ENCODE data around the gene FBN2. TPM values are rescaled to one million over a fixed set of nuclear protein-coding genes. Genes with fewer than 3 reads are reported as not detected.

The FBN2 gene
- total and polyA plus RNA-seq, 2 donors (not counting 1 experiment from before 2014, with no cell fraction given) = 43.1 to 80.1 TPM

- TF ChIP-seq EZH2 (IDR thresholded peaks at IDR 0.05; ENCODE audit: low read length, missing control alignments) = no peak
- TF ChIP-seq CTCF (conservative IDR thresholded peaks at IDR 0.05 in 1 of 2, IDR thresholded peaks at IDR 0.05 in 1 of 2; ENCODE audit: low read depth in 1 of 2, low read length in 2 of 2) = no peak
- no peaks in the 10 kb centered on the region for H4K20me1 ChIP-seq (ENCODE audit: control insufficient read depth, extremely low read depth, insufficient read depth, low read length)
- no peaks in the 10 kb centered on the region for H3K27me3 ChIP-seq (ENCODE audit: control insufficient read depth, insufficient read depth, low read length)
- H3K27ac ChIP-seq (ENCODE audit: insufficient read depth, low read length) = no peak overlapping the region
- DNase-seq (ENCODE audit: low read depth in 2 of 2) = no peak
- H3K4me1 ChIP-seq (ENCODE audit: control insufficient read depth, extremely low read depth, insufficient read depth, low read length) = no peaks in the 10 kb centered on the region
- H2AFZ ChIP-seq (ENCODE audit: low read length) = no peak overlapping the region
- H3K9me3 ChIP-seq (ENCODE audit: control insufficient read depth, insufficient read depth, low read depth, low read length) = no peaks in the 10 kb centered on the region
- no peak overlapping the region for H3K4me3 ChIP-seq (replicated peaks in 1 of 4; ENCODE audit: control extremely low read depth in 1 of 4, insufficient read depth in 1 of 4, low read depth in 3 of 4, low read length in 4 of 4)
- no peak overlapping the region for H3K9ac ChIP-seq (ENCODE audit: insufficient read depth, low read length)
- no peaks in the 10 kb centered on the region for H3K36me3 ChIP-seq (ENCODE audit: control insufficient read depth, insufficient read depth, low read length)
- no peaks in the 10 kb centered on the region for H3K79me2 ChIP-seq (ENCODE audit: control insufficient read depth, insufficient read depth, low read length)
- H3K4me2 ChIP-seq (ENCODE audit: extremely low read depth, insufficient read depth, low read length) = no peak overlapping the region
Measured at GRCh38 chr5:128399111-128399510, 138.9 kb downstream of the FBN2 start.

GRCh38 chr5:128397876-128398275 lies 140.2 kb downstream of the FBN2 start:
- H3K4me1 ChIP-seq (ENCODE audit: control insufficient read depth, extremely low read depth, insufficient read depth, low read length) = no peaks in the 10 kb centered on the region
- no peak overlapping the region for H3K9ac ChIP-seq (ENCODE audit: insufficient read depth, low read length)
- H3K4me2 ChIP-seq (ENCODE audit: extremely low read depth, insufficient read depth, low read length) = no peak overlapping the region
- H3K27ac ChIP-seq (ENCODE audit: insufficient read depth, low read length) = no peak overlapping the region
- no peaks in the 10 kb centered on the region for H3K36me3 ChIP-seq (ENCODE audit: control insufficient read depth, insufficient read depth, low read length)
- no peak overlapping the region for H3K4me3 ChIP-seq (replicated peaks in 1 of 4; ENCODE audit: control extremely low read depth in 1 of 4, insufficient read depth in 1 of 4, low read depth in 3 of 4, low read length in 4 of 4)
- no peaks in the 10 kb centered on the region for H3K79me2 ChIP-seq (ENCODE audit: control insufficient read depth, insufficient read depth, low read length)
- H4K20me1 ChIP-seq (ENCODE audit: control insufficient read depth, extremely low read depth, insufficient read depth, low read length) = no peaks in the 10 kb centered on the region
- no peak for TF ChIP-seq CTCF (conservative IDR thresholded peaks at IDR 0.05 in 1 of 2, IDR thresholded peaks at IDR 0.05 in 1 of 2; ENCODE audit: low read depth in 1 of 2, low read length in 2 of 2)
- no peak for TF ChIP-seq EZH2 (IDR thresholded peaks at IDR 0.05; ENCODE audit: low read length, missing control alignments)
- no peaks in the 10 kb centered on the region for H3K9me3 ChIP-seq (ENCODE audit: control insufficient read depth, insufficient read depth, low read depth, low read length)
- DNase-seq (ENCODE audit: low read depth in 2 of 2) = no peak
- no peaks in the 10 kb centered on the region for H3K27me3 ChIP-seq (ENCODE audit: control insufficient read depth, insufficient read depth, low read length)
- no peak overlapping the region for H2AFZ ChIP-seq (ENCODE audit: low read length)

GRCh38 chr5:128395073-128395472 lies 143.0 kb downstream of the FBN2 start:
- H3K9ac ChIP-seq (ENCODE audit: insufficient read depth, low read length) = no peak overlapping the region
- H3K4me1 ChIP-seq (ENCODE audit: control insufficient read depth, extremely low read depth, insufficient read depth, low read length) = no peaks in the 10 kb centered on the region
- H4K20me1 ChIP-seq (ENCODE audit: control insufficient read depth, extremely low read depth, insufficient read depth, low read length) = no peaks in the 10 kb centered on the region
- H3K9me3 ChIP-seq (ENCODE audit: control insufficient read depth, insufficient read depth, low read depth, low read length) = no peaks in the 10 kb centered on the region
- H3K79me2 ChIP-seq (ENCODE audit: control insufficient read depth, insufficient read depth, low read length) = no peaks in the 10 kb centered on the region
- H3K27ac ChIP-seq (ENCODE audit: insufficient read depth, low read length) = no peak overlapping the region
- H2AFZ ChIP-seq (ENCODE audit: low read length) = no peak overlapping the region
- H3K36me3 ChIP-seq (ENCODE audit: control insufficient read depth, insufficient read depth, low read length) = no peaks in the 10 kb centered on the region
- no peaks in the 10 kb centered on the region for H3K27me3 ChIP-seq (ENCODE audit: control insufficient read depth, insufficient read depth, low read length)
- H3K4me2 ChIP-seq (ENCODE audit: extremely low read depth, insufficient read depth, low read length) = no peak overlapping the region
- DNase-seq (ENCODE audit: low read depth in 2 of 2) = peak in 1 of 2 donors; percentile 62
- TF ChIP-seq CTCF (conservative IDR thresholded peaks at IDR 0.05 in 1 of 2, IDR thresholded peaks at IDR 0.05 in 1 of 2; ENCODE audit: low read depth in 1 of 2, low read length in 2 of 2) = no peak
- TF ChIP-seq EZH2 (IDR thresholded peaks at IDR 0.05; ENCODE audit: low read length, missing control alignments) = no peak
- H3K4me3 ChIP-seq (replicated peaks in 1 of 4; ENCODE audit: control extremely low read depth in 1 of 4, insufficient read depth in 1 of 4, low read depth in 3 of 4, low read length in 4 of 4) = no peak overlapping the region

Data from fibroblast of lung (primary cell).